Stomach (tissue), 4 donors: ENCODE measurements around the gene COTL1.

Experiments
- EP300 ChIP-seq: sonication (generic); formaldehyde crosslinking; IDR thresholded peaks from one replicate; pipeline ENCODE4 v1.6.1; 2017; ENCODE audit warnings: antibody characterized with exemption
- POLR2A ChIP-seq, 4 donors: fragments of 450-650 bp; IDR thresholded peaks; one replicate each; pipeline ENCODE4 v1.6.1; 2016; ENCODE audit warnings: antibody characterized with exemption in 4 of 4, control low read depth in 2 of 4, mild to moderate bottlenecking in 1 of 4, moderate library complexity in 1 of 4
- POLR2AphosphoS5 ChIP-seq, 3 donors: sonication (generic); formaldehyde crosslinking; IDR thresholded peaks; one replicate each; pipeline ENCODE4 v1.6.1; 2016; ENCODE audit warnings: antibody characterized with exemption in 3 of 3
- TF ChIP-seq, protein P1 (sequence below), 7 experiments: fragments of 450-650 bp in 4 of 7; fragments of 200-600 bp in 3 of 7; sonication (generic) in 3 of 7; IDR thresholded peaks; one replicate each; pipeline ENCODE4 v1.5.1; 2016 to 2019; ENCODE audit warnings: antibody characterized with exemption in 7 of 7, control low read depth in 2 of 7, mild to moderate bottlenecking in 1 of 7

- TF ChIP-seq, protein P1, sequence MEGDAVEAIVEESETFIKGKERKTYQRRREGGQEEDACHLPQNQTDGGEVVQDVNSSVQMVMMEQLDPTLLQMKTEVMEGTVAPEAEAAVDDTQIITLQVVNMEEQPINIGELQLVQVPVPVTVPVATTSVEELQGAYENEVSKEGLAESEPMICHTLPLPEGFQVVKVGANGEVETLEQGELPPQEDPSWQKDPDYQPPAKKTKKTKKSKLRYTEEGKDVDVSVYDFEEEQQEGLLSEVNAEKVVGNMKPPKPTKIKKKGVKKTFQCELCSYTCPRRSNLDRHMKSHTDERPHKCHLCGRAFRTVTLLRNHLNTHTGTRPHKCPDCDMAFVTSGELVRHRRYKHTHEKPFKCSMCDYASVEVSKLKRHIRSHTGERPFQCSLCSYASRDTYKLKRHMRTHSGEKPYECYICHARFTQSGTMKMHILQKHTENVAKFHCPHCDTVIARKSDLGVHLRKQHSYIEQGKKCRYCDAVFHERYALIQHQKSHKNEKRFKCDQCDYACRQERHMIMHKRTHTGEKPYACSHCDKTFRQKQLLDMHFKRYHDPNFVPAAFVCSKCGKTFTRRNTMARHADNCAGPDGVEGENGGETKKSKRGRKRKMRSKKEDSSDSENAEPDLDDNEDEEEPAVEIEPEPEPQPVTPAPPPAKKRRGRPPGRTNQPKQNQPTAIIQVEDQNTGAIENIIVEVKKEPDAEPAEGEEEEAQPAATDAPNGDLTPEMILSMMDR (IDR thresholded peaks at IDR 0.05): no peak
- TF ChIP-seq EP300 (no peak), POLR2A (IDR thresholded peaks at IDR 0.05) (no peak), POLR2AphosphoS5 (IDR thresholded peaks at IDR 0.05) (no peak)
Measured at GRCh38 chr16:84552135-84552534, 65.7 kb downstream of the COTL1 start.
